Measurements from ENCODE around the gene TRA2B.

Gene TRA2B

GRCh38 chr3:185900228-185900627 is 37.6 kb downstream of the TRA2B start:
- H2BK5ac ChIP-seq (ENCODE audit: low read depth, low read length, poor library complexity) = no peak overlapping the region
- no peaks in the 10 kb centered on the region for H3K27me3 ChIP-seq (ENCODE audit: insufficient read depth, low read length)
- H3K18ac ChIP-seq (ENCODE audit: low read length) = no peak overlapping the region
- H3K14ac ChIP-seq (ENCODE audit: low read length) = no peak overlapping the region
- H3K36me3 ChIP-seq (ENCODE audit: control insufficient read depth in 1 of 2, insufficient read depth in 2 of 2, low read length in 2 of 2) = no peaks in the 10 kb centered on the region
- WGBS (ENCODE audit: extremely low coverage, insufficient coverage, insufficient read length) = no CpG with 5 or more reads among the region's 1 CpG
- H3K9ac ChIP-seq (ENCODE audit: low read length) = no peak overlapping the region
- H3K4ac ChIP-seq (ENCODE audit: low read depth, low read length) = no peak overlapping the region
- H3K27ac ChIP-seq (ENCODE audit: low read depth, low read length) = no peak overlapping the region
- no peak overlapping the region for H2BK120ac ChIP-seq (ENCODE audit: insufficient read depth, low read length, poor library complexity)
- DNase-seq = peak; percentile 96 to 97
- H4K91ac ChIP-seq (ENCODE audit: low read depth, low read length) = no peak overlapping the region
- no peaks in the 10 kb centered on the region for H3K79me2 ChIP-seq (ENCODE audit: control insufficient read depth, insufficient read depth, low read length, poor library complexity)
- no peak overlapping the region for H4K12ac ChIP-seq (ENCODE audit: low read depth, low read length)
- no peak overlapping the region for H2BK12ac ChIP-seq (ENCODE audit: low read length)
- no peak overlapping the region for H2AK5ac ChIP-seq (ENCODE audit: low read length)
- H3K4me1 ChIP-seq (ENCODE audit: control insufficient read depth in 1 of 2, insufficient read depth in 2 of 2, low read length in 2 of 2) = no peaks in the 10 kb centered on the region
- H3K9me3 ChIP-seq (ENCODE audit: insufficient read depth, low read depth, low read length) = no peaks in the 10 kb centered on the region
- no peak overlapping the region for H4K8ac ChIP-seq (ENCODE audit: low read depth, low read length)
- H2AFZ ChIP-seq (ENCODE audit: insufficient read depth, low read length, poor library complexity) = no peak overlapping the region
- no peak overlapping the region for H3K4me3 ChIP-seq (ENCODE audit: low read depth, low read length)
- H3K79me1 ChIP-seq (ENCODE audit: low read length) = no peaks in the 10 kb centered on the region
- no peak overlapping the region for H3K4me2 ChIP-seq (ENCODE audit: low read length)
- H3K23ac ChIP-seq (ENCODE audit: low read length) = no peak overlapping the region

GRCh38 chr3:185896636-185897035 is 41.2 kb downstream of the TRA2B start:
- H4K8ac ChIP-seq (ENCODE audit: low read depth, low read length) = no peak overlapping the region
- H2AFZ ChIP-seq (ENCODE audit: insufficient read depth, low read length, poor library complexity) = no peak overlapping the region
- no peak overlapping the region for H3K4me2 ChIP-seq (ENCODE audit: low read length)
- no peaks in the 10 kb centered on the region for H3K9me3 ChIP-seq (ENCODE audit: insufficient read depth, low read depth, low read length)
- H3K4me3 ChIP-seq (ENCODE audit: low read depth, low read length) = no peak overlapping the region
- no peak overlapping the region for H2BK120ac ChIP-seq (ENCODE audit: insufficient read depth, low read length, poor library complexity)
- no peaks in the 10 kb centered on the region for H3K36me3 ChIP-seq (ENCODE audit: control insufficient read depth in 1 of 2, insufficient read depth in 2 of 2, low read length in 2 of 2)
- no peaks in the 10 kb centered on the region for H3K79me2 ChIP-seq (ENCODE audit: control insufficient read depth, insufficient read depth, low read length, poor library complexity)
- no peak overlapping the region for H3K27ac ChIP-seq (ENCODE audit: low read depth, low read length)
- no peak overlapping the region for H2AK5ac ChIP-seq (ENCODE audit: low read length)
- H3K9ac ChIP-seq (ENCODE audit: low read length) = no peak overlapping the region
- no peak overlapping the region for H2BK5ac ChIP-seq (ENCODE audit: low read depth, low read length, poor library complexity)
- no peaks in the 10 kb centered on the region for H3K79me1 ChIP-seq (ENCODE audit: low read length)
- no peak overlapping the region for H3K18ac ChIP-seq (ENCODE audit: low read length)
- peak; percentile 66 to 95 for DNase-seq
- H2BK12ac ChIP-seq (ENCODE audit: low read length) = no peak overlapping the region
- H3K23ac ChIP-seq (ENCODE audit: low read length) = no peak overlapping the region
- H3K27me3 ChIP-seq (ENCODE audit: insufficient read depth, low read length) = no peaks in the 10 kb centered on the region
- no CpG with 5 or more reads among the region's 3 CpGs for WGBS (ENCODE audit: extremely low coverage, insufficient coverage, insufficient read length)
- no peak overlapping the region for H3K14ac ChIP-seq (ENCODE audit: low read length)
- no peak overlapping the region for H4K12ac ChIP-seq (ENCODE audit: low read depth, low read length)
- no peak overlapping the region for H4K91ac ChIP-seq (ENCODE audit: low read depth, low read length)
- no peak overlapping the region for H3K4ac ChIP-seq (ENCODE audit: low read depth, low read length)
- no peaks in the 10 kb centered on the region for H3K4me1 ChIP-seq (ENCODE audit: control insufficient read depth in 1 of 2, insufficient read depth in 2 of 2, low read length in 2 of 2)

- no peak overlapping the region for H4K12ac ChIP-seq (ENCODE audit: low read depth, low read length)
- H2AK5ac ChIP-seq (ENCODE audit: low read length) = no peak overlapping the region
- no peak overlapping the region for H3K9ac ChIP-seq (ENCODE audit: low read length)
- H3K9me3 ChIP-seq (ENCODE audit: insufficient read depth, low read depth, low read length) = no peaks in the 10 kb centered on the region
- H3K79me1 ChIP-seq (ENCODE audit: low read length) = no peaks in the 10 kb centered on the region
- H3K23ac ChIP-seq (ENCODE audit: low read length) = no peak overlapping the region
- H3K4me2 ChIP-seq (ENCODE audit: low read length) = no peak overlapping the region
- no peaks in the 10 kb centered on the region for H3K4me1 ChIP-seq (ENCODE audit: control insufficient read depth in 1 of 2, insufficient read depth in 2 of 2, low read length in 2 of 2)
- no peak overlapping the region for H2BK120ac ChIP-seq (ENCODE audit: insufficient read depth, low read length, poor library complexity)
- H2AFZ ChIP-seq (ENCODE audit: insufficient read depth, low read length, poor library complexity) = no peak overlapping the region
- H2BK5ac ChIP-seq (ENCODE audit: low read depth, low read length, poor library complexity) = no peak overlapping the region
- H3K36me3 ChIP-seq (ENCODE audit: control insufficient read depth in 1 of 2, insufficient read depth in 2 of 2, low read length in 2 of 2) = no peaks in the 10 kb centered on the region
- H3K27me3 ChIP-seq (ENCODE audit: insufficient read depth, low read length) = no peaks in the 10 kb centered on the region
- H3K4ac ChIP-seq (ENCODE audit: low read depth, low read length) = no peak overlapping the region
- H3K4me3 ChIP-seq (ENCODE audit: low read depth, low read length) = no peak overlapping the region
- no peak overlapping the region for H3K14ac ChIP-seq (ENCODE audit: low read length)
- no peak overlapping the region for H2BK12ac ChIP-seq (ENCODE audit: low read length)
- H4K91ac ChIP-seq (ENCODE audit: low read depth, low read length) = no peak overlapping the region
- no CpG with 5 or more reads among the region's 2 CpGs for WGBS (ENCODE audit: extremely low coverage, insufficient coverage, insufficient read length)
- no peak for DNase-seq
- H3K18ac ChIP-seq (ENCODE audit: low read length) = no peak overlapping the region
- H4K8ac ChIP-seq (ENCODE audit: low read depth, low read length) = no peak overlapping the region
- no peaks in the 10 kb centered on the region for H3K79me2 ChIP-seq (ENCODE audit: control insufficient read depth, insufficient read depth, low read length, poor library complexity)
- H3K27ac ChIP-seq (ENCODE audit: low read depth, low read length) = no peak overlapping the region
These were observed 50.7 kb downstream of the TRA2B start for GRCh38 chr3:185887066-185887465.

- no peak overlapping the region for H2AK5ac ChIP-seq (ENCODE audit: low read length)
- no peaks in the 10 kb centered on the region for H3K36me3 ChIP-seq (ENCODE audit: control insufficient read depth in 1 of 2, insufficient read depth in 2 of 2, low read length in 2 of 2)
- H3K9ac ChIP-seq (ENCODE audit: low read length) = no peak overlapping the region
- no peak overlapping the region for H3K4ac ChIP-seq (ENCODE audit: low read depth, low read length)
- no peaks in the 10 kb centered on the region for H3K9me3 ChIP-seq (ENCODE audit: insufficient read depth, low read depth, low read length)
- no peak overlapping the region for H4K12ac ChIP-seq (ENCODE audit: low read depth, low read length)
- H3K18ac ChIP-seq (ENCODE audit: low read length) = no peak overlapping the region
- WGBS (ENCODE audit: extremely low coverage, insufficient coverage, insufficient read length) = no CpG with 5 or more reads among the region's 1 CpG
- no peaks in the 10 kb centered on the region for H3K79me1 ChIP-seq (ENCODE audit: low read length)
- H2AFZ ChIP-seq (ENCODE audit: insufficient read depth, low read length, poor library complexity) = no peak overlapping the region
- no peaks in the 10 kb centered on the region for H3K79me2 ChIP-seq (ENCODE audit: control insufficient read depth, insufficient read depth, low read length, poor library complexity)
- H3K4me1 ChIP-seq (ENCODE audit: control insufficient read depth in 1 of 2, insufficient read depth in 2 of 2, low read length in 2 of 2) = no peaks in the 10 kb centered on the region
- H3K4me3 ChIP-seq (ENCODE audit: low read depth, low read length) = no peak overlapping the region
- no peak for DNase-seq
- no peak overlapping the region for H4K8ac ChIP-seq (ENCODE audit: low read depth, low read length)
- no peak overlapping the region for H2BK120ac ChIP-seq (ENCODE audit: insufficient read depth, low read length, poor library complexity)
- no peak overlapping the region for H2BK12ac ChIP-seq (ENCODE audit: low read length)
- no peak overlapping the region for H3K4me2 ChIP-seq (ENCODE audit: low read length)
- H3K14ac ChIP-seq (ENCODE audit: low read length) = no peak overlapping the region
- no peak overlapping the region for H3K27ac ChIP-seq (ENCODE audit: low read depth, low read length)
- H2BK5ac ChIP-seq (ENCODE audit: low read depth, low read length, poor library complexity) = no peak overlapping the region
- no peak overlapping the region for H3K23ac ChIP-seq (ENCODE audit: low read length)
- no peak overlapping the region for H4K91ac ChIP-seq (ENCODE audit: low read depth, low read length)
- no peaks in the 10 kb centered on the region for H3K27me3 ChIP-seq (ENCODE audit: insufficient read depth, low read length)
These were observed 53.2 kb downstream of the TRA2B start for GRCh38 chr3:185884641-185885040.
